GM15510 (cell line): ENCODE data around the gene RC3H2.

Experiments used
- POLR2A ChIP-seq: IDR thresholded peaks from 3 replicates; pipeline ENCODE4 v1.6.1; 2011; ENCODE audit warnings: borderline replicate concordance; ENCODE audit not compliant: insufficient read length; ENCODE audit errors: extremely low read depth

RC3H2 gene

DNA sequence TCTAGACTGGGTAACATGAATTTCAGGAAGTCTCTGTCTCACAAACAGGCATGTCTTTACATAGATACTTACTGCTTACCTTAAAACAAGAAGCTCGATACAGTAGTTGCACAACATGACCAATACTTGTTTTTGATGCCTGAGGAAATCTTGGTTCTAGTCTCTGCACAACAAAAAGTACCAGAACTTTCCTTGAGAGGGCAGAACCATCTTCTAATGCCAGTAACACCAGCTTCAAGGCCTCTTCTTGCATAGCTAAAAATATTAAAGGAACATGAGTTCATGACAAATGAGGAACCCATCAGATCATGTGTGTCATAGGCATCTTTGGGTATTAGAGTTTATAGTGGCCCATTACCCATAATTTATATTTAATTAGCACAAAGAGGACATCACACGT is 22.0 kb downstream of the RC3H2 start:
- TF ChIP-seq POLR2A, result no peak

DNA sequence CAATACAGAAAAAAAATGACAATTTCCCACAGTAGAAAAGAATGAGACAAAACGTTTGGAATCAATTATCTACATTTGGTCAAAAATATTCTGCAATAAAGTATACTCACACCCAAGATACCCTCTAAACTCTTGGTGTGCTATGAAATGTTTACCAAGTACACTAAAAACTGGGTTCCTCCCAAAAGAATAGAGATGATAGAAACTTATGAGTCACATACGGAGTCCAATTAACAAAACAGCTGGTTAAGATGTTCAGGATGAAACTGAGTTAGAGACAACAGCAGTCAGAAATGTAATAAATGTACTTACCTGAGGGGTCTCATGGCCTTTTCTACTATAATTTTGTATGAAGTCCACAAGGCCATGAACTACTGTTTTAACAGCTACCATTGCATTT is 25.7 kb downstream of the RC3H2 start:
- no peak for TF ChIP-seq POLR2A

DNA sequence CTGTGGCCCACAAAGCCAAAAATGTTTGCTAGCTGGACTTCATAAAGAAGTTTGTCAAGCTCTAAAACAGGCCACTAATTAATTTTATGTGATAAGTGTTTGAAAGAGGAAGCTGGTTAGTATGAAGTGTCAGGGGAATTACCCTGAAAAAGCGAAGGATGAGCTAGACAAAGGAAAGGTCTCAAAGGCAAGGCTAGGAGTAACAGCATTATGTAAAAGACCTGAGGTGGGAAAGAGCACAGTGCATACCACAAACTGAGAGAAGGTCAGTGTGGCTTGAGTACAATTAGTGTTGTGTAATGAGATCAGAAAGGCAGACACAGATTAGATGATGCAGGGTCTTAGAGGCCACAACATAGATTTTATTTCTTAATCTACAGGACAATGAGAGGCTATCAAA is 29.6 kb downstream of the RC3H2 start:
- TF ChIP-seq POLR2A, result no peak

DNA sequence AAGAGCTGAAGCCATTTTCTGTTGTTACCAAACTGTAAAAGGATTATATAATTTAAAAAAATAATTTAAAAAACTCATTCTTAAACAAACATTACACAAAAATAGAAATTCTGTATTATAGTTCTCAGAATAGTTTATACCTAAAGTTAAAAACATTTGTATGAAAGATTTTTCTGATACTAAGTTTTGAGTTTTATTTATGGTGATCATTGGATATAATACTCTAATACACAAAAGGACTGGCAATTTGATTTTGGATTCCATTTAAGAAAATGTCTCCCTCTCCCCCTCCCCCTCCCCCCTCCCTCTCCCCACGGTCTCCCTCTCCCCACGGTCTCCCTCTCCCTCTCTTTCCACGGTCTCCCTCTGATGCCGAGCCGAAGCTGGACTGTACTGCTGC is 39.1 kb downstream of the RC3H2 start:
- no peak for TF ChIP-seq POLR2A

DNA sequence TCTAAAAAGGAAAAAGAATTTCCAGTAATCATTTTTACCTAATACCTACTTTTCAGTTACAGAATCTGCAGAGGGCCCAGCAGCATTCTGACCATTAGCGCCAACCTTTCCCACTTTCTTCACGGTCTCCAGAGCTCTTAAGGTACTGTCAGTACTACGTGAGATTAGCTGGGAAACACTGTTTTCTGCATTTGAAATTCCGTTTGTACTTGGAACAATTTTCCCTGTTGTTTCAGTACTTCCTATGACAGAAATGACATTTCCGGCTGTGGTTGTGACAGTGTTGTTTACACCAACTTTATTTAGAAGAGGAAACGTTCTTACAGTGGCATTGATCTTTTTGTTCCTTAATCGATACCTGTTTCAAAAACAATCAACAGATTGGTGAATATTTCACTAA is 39.9 kb downstream of the RC3H2 start:
- no peak for TF ChIP-seq POLR2A

DNA sequence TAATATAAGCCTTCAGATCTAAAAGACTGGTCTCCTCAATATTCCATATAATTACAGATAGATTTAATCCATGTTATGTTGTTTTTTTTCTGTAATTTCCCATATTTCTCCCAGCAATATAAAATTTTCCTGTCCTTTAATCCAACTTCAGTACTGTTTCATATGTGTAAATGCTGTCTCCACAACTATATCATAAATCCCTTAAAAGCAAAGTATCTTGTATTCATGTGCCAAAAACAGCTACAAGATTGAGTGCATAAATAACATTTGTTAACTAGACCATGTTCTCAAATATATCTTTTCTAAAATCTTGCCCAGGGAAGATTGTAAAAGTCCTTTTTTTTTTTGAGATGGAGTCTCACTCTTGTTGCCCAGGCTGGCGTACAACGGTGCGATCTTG is 41.8 kb downstream of the RC3H2 start:
- TF ChIP-seq POLR2A, result no peak

DNA sequence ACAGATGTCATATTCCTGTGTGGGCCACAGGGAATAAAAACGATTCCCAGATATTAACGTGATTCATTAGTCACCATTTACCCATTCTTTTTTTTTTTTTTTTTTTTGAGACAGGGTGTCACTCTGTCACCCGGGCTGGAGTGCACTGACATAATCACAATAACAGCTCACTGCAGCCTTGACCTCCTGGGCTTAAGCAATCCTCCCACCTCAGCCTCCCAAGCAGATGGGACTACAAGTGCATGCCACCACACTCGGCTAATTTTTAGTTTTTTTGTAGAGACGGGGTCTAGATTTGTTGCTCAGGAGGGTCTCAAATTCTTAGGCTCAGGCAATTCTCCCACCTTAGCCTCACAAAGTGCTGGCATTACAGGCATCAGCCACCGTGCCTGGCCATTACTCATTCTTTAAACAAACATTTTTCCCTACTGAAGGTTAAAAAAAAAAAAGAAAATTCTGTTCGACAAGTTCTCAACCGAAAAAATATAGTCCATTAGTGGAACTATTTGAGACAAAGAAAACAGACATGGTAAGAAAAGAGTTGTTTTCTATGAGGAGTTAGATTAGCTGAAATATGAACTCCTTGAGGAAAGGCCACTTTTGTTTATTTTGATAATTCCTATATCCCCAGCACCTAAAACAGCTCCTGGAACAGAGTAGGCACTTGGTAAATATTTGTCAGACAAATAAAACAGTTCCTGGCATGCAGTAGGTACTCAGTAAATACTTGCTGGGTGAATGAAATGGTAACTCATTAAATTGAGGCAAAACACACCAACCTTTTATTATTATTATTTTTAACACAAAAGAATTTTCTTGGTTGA is 44.6 kb downstream of the RC3H2 start:
- no peak for TF ChIP-seq POLR2A

DNA sequence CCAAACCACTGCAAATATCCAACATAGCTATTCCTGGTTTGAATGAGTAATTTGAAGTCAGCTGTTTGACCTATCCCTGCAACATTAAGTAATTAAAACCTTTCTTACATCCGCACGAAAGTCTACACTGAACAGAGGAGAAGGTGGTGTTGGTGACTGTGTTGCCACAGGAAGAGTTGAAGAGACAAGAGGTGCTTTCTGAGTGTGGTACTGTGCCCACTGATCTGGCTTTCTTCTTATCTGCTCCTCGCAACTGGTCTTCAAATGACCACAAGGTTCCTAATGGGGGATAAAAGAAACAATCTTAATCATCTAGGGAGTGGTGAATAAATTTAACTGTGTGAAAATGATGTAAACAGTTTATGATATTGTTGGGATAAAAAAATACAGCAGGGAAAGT is 47.3 kb downstream of the RC3H2 start:
- TF ChIP-seq POLR2A, result no peak

DNA sequence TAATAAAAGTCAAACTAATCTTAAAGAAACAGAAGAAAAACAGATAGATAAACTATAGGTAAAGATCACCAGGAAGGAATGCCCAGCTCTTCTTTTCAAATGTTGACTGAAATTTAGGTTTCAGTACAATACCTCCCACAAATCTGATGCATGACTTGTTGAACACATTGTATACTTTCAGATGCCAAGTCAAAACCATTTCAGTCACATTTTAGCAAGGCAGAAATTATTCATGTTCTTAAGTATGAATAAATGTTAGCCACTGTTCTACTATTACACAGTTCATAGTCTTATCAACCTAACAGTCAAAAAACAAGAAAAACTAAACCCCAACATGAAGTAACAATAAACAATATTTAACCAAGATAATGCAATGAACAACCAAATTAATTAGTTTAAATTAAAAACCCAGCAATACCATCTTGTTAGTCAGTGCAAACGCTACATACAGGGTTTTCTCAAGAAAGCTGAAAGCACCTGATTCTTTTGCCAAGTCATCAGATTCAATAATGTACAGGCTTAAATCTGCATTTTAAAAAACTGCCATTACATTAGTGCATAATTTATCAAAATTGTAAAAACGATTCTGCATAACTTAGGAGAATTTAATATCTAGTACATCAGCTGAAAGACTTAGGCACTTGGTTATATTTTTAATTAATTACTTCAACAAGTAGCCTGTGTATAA is 56.8 kb downstream of the RC3H2 start:
- TF ChIP-seq POLR2A, result no peak

DNA sequence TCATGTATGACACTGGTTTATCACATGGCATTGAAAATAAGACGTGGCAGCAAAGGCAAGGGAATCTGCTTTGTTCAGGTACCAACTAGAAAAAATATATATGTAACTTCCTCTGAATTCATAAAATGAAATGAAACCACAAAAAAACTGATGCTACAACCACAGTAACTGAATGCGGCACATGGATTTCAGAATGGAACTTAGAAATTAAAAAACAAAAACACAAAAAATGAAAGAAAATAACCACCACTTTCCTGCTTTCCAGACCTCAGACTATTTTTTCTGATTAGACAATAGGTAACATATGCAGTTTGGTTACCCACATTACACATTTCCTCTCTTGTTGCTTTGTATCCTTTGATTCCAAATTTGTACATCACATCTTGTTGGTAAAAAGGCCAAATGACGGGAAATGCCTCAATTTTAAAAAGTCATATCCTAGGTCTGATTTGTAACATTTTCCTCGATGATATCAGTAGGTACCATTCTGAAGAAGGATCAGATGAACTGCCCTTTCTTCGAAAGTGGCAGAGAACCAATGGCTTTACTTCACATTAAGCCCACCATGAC is 58.7 kb downstream of the RC3H2 start:
- TF ChIP-seq POLR2A, result no peak

DNA sequence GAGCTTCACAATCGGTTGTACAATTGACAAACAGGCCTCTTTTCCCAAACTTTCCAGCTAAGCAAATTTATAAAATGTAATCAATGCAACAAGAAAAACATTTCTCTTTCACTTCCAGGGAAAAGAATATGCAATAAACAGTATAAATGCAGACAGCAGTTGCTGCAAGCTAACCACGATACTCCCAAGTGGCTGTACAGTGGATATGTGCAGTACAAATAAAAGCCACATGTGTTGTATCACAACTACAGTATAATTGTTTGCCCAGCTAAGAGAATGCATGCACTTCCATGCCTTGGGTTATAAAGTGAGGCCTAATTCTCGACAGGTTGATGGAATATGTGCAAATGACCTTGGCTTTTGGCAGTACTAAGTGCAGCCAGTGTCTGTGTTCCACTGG is 60.0 kb downstream of the RC3H2 start:
- TF ChIP-seq POLR2A, result no peak

DNA sequence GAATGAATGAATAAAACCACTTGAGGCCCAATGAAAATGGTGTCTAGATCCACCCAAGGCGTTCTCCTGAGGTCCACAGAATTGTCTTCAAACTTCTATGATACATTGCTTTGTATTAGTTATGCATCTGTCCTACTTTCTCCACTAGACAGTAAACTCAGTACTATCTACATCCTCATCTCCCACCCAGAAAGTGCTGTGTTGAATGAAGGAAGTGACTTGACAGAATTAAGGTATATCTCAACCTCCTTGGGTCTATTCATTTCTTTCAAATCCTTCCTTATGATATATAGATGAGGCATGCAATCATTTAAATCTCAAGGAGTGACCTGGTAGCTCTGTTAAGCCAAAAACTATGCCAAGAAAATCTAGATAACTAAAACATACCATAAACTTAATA is 61.0 kb downstream of the RC3H2 start:
- no peak for TF ChIP-seq POLR2A

DNA sequence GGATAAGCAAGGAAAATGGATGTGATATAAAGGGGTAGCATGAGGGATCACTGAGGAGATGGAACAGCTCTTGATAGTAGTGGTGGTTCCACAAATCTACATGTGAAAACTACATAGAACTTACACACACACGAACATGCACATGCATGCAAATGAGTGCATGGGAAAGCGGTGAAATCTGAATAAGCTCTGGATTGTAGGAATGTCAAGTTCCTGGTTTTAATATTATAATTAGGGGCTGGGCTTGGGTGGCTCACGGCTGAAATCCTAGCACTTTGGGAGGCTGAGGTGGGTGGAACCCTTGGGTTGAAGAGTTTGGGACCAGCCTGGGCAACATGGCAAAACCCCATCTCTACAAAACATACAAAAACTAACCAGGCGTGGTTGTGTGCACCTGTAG is 63.7 kb downstream of the RC3H2 start:
- no peak for TF ChIP-seq POLR2A

DNA sequence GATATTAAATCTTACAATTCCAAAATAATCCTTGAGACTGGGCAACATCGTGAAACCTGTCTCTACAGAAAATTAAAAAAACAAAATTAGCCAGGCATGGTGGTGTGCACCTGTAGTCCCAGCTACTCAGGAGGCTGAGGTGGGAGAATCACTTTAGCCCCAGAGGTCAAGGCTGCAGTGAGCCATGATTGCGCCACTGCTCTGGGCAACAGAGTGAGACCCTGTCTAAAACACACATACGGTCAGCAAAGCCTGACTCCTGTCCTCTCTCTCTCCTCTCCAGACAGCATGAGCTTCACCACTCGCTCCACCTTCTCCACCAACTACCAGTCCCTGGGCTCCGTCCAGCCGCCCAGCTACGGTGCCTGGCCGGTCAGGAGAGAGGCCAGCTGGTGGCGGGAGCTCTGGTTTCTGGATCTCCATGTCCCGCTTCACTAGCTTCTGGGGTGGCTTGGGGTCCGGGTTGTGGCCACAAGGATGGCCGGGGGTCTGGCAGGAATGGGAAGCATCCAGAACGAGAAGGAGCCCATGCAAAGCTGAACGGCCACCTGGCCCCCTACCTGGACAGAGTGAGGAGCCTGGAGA is 67.8 kb downstream of the RC3H2 start:
- no peak for TF ChIP-seq POLR2A

DNA sequence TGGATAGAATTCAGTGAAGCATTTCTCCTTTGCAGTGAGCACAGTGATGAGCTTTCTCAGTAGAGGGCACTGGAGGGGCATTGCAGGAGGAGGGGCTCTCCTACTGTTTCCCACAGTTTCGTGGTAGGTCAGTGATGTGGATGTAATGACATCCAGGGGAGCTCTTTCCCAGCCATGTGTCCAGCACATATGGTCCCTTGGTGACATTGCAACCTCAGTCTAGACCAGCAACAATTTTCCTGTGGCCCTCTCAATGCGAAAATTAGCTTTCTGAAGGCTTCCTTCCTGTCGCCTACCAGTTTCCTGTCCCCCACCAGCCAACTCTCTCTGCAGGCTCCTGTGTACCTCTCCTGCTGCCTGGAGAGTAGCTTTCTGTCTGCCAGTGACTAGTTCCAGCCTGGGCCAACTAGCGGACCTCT is 69.8 kb downstream of the RC3H2 start:
- no peak for TF ChIP-seq POLR2A
